Stimulated activated CD4-positive, alpha-beta T cell treated with anti-CD3 and anti-CD28 coated beads, Interleukin-12 subunit alpha, Interleukin-12 subunit beta, amount 100 ng/mL, for 48 hours (primary cell): Measurements from ENCODE around the gene PRDM2.
"Not testable (repeated sequence)": the region's sequence is repeated elsewhere in the genome, so short reads cannot be mapped to it uniquely, and the experiment has no call there.

Source experiments
- DNase-seq, 3 donors: peaks; one replicate each; pipeline ENCODE4 v3.0.0-alpha.2; 2020; ENCODE audit warnings: low read depth in 2 of 3, low spot score in 1 of 3

Gene PRDM2

GRCh38 chr1:13697738-13698137, 2.2 kb upstream of the PRDM2 start:
- DNase-seq, result no peak

GRCh38 chr1:13699510-13699909, 478 bp upstream of the PRDM2 start:
- DNase-seq, result no peak

- DNase-seq, result peak in 2 of 3 donors; percentile 22 to 32
These were observed 708 bp downstream of the PRDM2 start for GRCh38 chr1:13700521-13701270.

- no peak for DNase-seq
These were observed 1.3 kb downstream of the PRDM2 start for GRCh38 chr1:13701271-13701640.

GRCh38 chr1:13702425-13703127, 2.6 kb downstream of the PRDM2 start:
- DNase-seq, result peak; percentile 19 to 34 (median 21)

- DNase-seq, result no peak
These were observed 3.1 kb downstream of the PRDM2 start for GRCh38 chr1:13703128-13703513.

- DNase-seq, result no peak
These were observed 3.8 kb downstream of the PRDM2 start for GRCh38 chr1:13703558-13704490.

GRCh38 chr1:13706046-13706445, 6.1 kb downstream of the PRDM2 start:
- no peak for DNase-seq

- no peak for DNase-seq
These were observed 7.2 kb downstream of the PRDM2 start for GRCh38 chr1:13707164-13707563.

GRCh38 chr1:13708380-13708982, 8.5 kb downstream of the PRDM2 start:
- DNase-seq, result no peak

GRCh38 chr1:13710086-13710485, 10.1 kb downstream of the PRDM2 start:
- DNase-seq, result no peak

- no peak for DNase-seq
These were observed 14.9 kb downstream of the PRDM2 start for GRCh38 chr1:13714851-13715250.

GRCh38 chr1:13715616-13716287, 15.8 kb downstream of the PRDM2 start:
- DNase-seq, result not testable (repeated sequence)

- no peak for DNase-seq
These were observed 22.9 kb downstream of the PRDM2 start for GRCh38 chr1:13722808-13723360.

- no peak for DNase-seq
These were observed 23.8 kb downstream of the PRDM2 start for GRCh38 chr1:13723810-13724209.

- peak in 1 of 3 donors; percentile 16 for DNase-seq
These were observed 25.8 kb downstream of the PRDM2 start for GRCh38 chr1:13725714-13726175.

GRCh38 chr1:13728091-13728715, 28.2 kb downstream of the PRDM2 start:
- no peak for DNase-seq

- DNase-seq, result no peak
These were observed 30.3 kb downstream of the PRDM2 start for GRCh38 chr1:13730291-13730690.

GRCh38 chr1:13730751-13731482, 30.9 kb downstream of the PRDM2 start:
- DNase-seq, result peak; percentile 59 to 76 (median 70)
